ENCODE measurements around the gene CD7.

CD7 gene

GRCh38 chr17:82320140-82320840, 2.9 kb upstream of the CD7 start:
- Histone ChIP-seq H2AFZ (ENCODE audit: low read length) (no peak overlapping the region), H2BK120ac (ENCODE audit: low read depth, low read length) (peak overlapping the region; percentile 54), H3K4me1 (ENCODE audit: control insufficient read depth in 2 of 2, insufficient read depth in 1 of 2, low read depth in 1 of 2, low read length in 2 of 2) (peaks cover 13 to 24% of the 10 kb centered on the region in 2 donors), H3K27me3 (ENCODE audit: control insufficient read depth in 3 of 3, insufficient read depth in 3 of 3, low read depth in 1 of 3, low read length in 3 of 3) (peaks cover 0 to 46% (median 5%) of the 10 kb centered on the region in 3 experiments), H3K4me2 (ENCODE audit: insufficient read depth, low read length, poor library complexity, severe bottlenecking) (no peak overlapping the region), H2BK12ac (ENCODE audit: low read length) (no peak overlapping the region), H2AK5ac (ENCODE audit: low read depth, low read length) (peak overlapping the region; percentile 39), H3K4ac (ENCODE audit: low read length) (peak overlapping the region; percentile 89), H3K27ac (replicated peaks; ENCODE audit: low read length) (no peak overlapping the region), H3K79me1 (ENCODE audit: low read depth, low read length) (peaks cover 3% of the 10 kb centered on the region), H3K23ac (ENCODE audit: low read depth, low read length, poor library complexity) (peak overlapping the region; percentile 65), H2BK5ac (ENCODE audit: low read length) (peak overlapping the region; percentile 53), H3K36me3 (replicated peaks in 1 of 2; ENCODE audit: control insufficient read depth in 2 of 2, insufficient read depth in 2 of 2, low read length in 2 of 2) (no peaks in the 10 kb centered on the region), H4K8ac (ENCODE audit: low read depth, low read length) (no peak overlapping the region), H2BK15ac (ENCODE audit: low read length) (peak overlapping the region; percentile 71), H3K9me3 (replicated peaks in 1 of 2; ENCODE audit: control insufficient read depth in 2 of 2, insufficient read depth in 1 of 2, low read depth in 1 of 2, low read length in 2 of 2) (peaks cover 7 to 10% of the 10 kb centered on the region in 2 donors), H4K91ac (ENCODE audit: low read depth, low read length, poor library complexity) (no peak overlapping the region), H3K9ac (ENCODE audit: low read depth, low read length, poor library complexity) (no peak overlapping the region), H3K4me3 (ENCODE audit: low read length in 2 of 2) (no peak overlapping the region), H3K14ac (ENCODE audit: low read length) (peak overlapping the region; percentile 47), H3K18ac (ENCODE audit: low read length) (peak overlapping the region; percentile 72)
- no CpG with 5 or more reads among the region's 26 CpGs for WGBS, 2 donors (ENCODE audit: extremely low coverage in 2 of 2, insufficient read length in 2 of 2, insufficient replicate concordance in 1 of 2)
- DNase-seq (ENCODE audit: low spot score): no peak

DNA sequence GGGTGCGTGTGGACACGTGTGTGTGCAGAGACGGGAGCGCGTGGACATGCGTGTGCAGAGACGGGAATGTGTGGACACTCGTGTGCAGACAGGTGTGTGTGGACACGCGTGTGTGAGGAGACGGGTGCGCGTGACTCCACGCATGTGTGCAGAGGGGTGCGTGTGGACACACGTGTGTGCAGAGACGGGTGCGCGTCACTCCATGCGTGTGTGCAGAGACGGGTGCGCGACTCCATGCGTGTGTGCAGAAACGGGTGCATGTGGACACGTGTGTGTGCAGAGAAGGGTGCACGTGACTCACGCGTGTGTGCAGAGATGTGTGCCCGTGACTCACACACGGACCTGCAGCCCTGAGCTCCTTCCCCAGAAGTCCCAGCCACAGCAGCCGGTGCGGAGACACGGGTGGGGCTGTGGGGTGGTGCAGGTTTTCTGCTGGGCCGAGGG, 2.2 kb upstream of the CD7 start:
- Histone ChIP-seq H2BK12ac (ENCODE audit: low read length) (peak overlapping the region; percentile 94), H3K27ac (replicated peaks; ENCODE audit: low read length) (peak overlapping the region; percentile 35), H4K8ac (ENCODE audit: low read depth, low read length) (no peak overlapping the region), H2BK5ac (ENCODE audit: low read length) (peak overlapping the region; percentile 53), H4K91ac (ENCODE audit: low read depth, low read length, poor library complexity) (peak overlapping the region; percentile 53), H3K14ac (ENCODE audit: low read length) (peak overlapping the region; percentile 98), H2BK120ac (ENCODE audit: low read depth, low read length) (no peak overlapping the region), H3K18ac (ENCODE audit: low read length) (peak overlapping the region; percentile 72), H3K27me3 (ENCODE audit: control insufficient read depth in 3 of 3, insufficient read depth in 3 of 3, low read depth in 1 of 3, low read length in 3 of 3) (peaks cover 0 to 39% (median 5%) of the 10 kb centered on the region in 3 experiments), H2AFZ (ENCODE audit: low read length) (no peak overlapping the region), H2BK15ac (ENCODE audit: low read length) (peak overlapping the region; percentile 71), H3K4me2 (ENCODE audit: insufficient read depth, low read length, poor library complexity, severe bottlenecking) (peak overlapping the region; percentile 25), H3K4ac (ENCODE audit: low read length) (no peak overlapping the region), H3K79me1 (ENCODE audit: low read depth, low read length) (peaks cover 3% of the 10 kb centered on the region), H3K4me3 (ENCODE audit: low read length in 2 of 2) (peak overlapping the region in 1 of 2 donors; percentile 33), H3K9me3 (replicated peaks in 1 of 2; ENCODE audit: control insufficient read depth in 2 of 2, insufficient read depth in 1 of 2, low read depth in 1 of 2, low read length in 2 of 2) (peaks cover 7 to 10% of the 10 kb centered on the region in 2 donors), H3K4me1 (ENCODE audit: control insufficient read depth in 2 of 2, insufficient read depth in 1 of 2, low read depth in 1 of 2, low read length in 2 of 2) (peaks cover 15 to 23% of the 10 kb centered on the region in 2 donors), H3K36me3 (replicated peaks in 1 of 2; ENCODE audit: control insufficient read depth in 2 of 2, insufficient read depth in 2 of 2, low read length in 2 of 2) (no peaks in the 10 kb centered on the region), H3K9ac (ENCODE audit: low read depth, low read length, poor library complexity) (peak overlapping the region; percentile 53), H3K23ac (ENCODE audit: low read depth, low read length, poor library complexity) (peak overlapping the region; percentile 80), H2AK5ac (ENCODE audit: low read depth, low read length) (peak overlapping the region; percentile 39)
- no peak for DNase-seq (ENCODE audit: low spot score)
- no CpG with 5 or more reads among the region's 35 CpGs for WGBS, 2 donors (ENCODE audit: extremely low coverage in 2 of 2, insufficient read length in 2 of 2, insufficient replicate concordance in 1 of 2)

DNA sequence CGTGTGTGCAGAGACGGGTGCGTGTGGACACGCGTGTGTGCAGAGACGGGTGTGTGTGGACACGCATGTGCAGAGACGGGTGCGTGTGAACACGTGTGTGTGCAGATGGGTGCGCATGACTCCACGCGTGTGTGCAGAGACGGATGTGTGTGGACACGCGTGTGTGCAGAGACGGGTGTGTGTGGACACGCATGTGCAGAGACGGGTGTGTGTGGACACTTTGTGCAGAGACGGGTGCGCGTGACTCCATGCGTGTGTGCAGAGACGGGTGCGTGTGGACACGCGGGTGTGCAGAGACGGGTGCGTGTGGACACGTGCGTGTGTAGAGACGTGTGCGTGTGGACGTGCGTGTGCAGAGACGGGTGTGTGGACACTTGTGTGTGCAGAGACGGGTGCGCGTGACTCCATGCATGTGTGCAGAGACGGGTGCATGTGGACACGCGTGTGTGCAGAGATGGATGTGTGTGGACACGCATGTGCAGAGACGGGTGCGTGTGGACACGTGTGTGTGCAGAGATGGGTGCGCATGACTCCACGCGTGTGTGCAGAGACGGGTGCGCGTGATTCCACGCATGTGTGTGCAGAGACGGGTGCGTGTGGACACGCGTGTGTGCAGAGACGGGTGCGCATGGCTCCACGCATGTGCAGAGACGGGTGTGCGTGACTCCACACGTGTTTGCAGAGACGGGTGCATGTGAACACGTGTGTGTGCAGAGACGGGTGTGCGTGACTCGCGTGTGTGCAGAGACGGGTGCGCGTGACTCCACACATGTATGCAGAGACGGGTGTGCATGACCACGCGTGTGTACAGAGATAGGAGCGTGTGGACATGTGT, 1.6 kb upstream of the CD7 start:
- Histone ChIP-seq H3K23ac (ENCODE audit: low read depth, low read length, poor library complexity) (peak overlapping the region; percentile 80), H3K36me3 (replicated peaks in 1 of 2; ENCODE audit: control insufficient read depth in 2 of 2, insufficient read depth in 2 of 2, low read length in 2 of 2) (no peaks in the 10 kb centered on the region), H3K9ac (ENCODE audit: low read depth, low read length, poor library complexity) (peak overlapping the region; percentile 53), H3K4me1 (ENCODE audit: control insufficient read depth in 2 of 2, insufficient read depth in 1 of 2, low read depth in 1 of 2, low read length in 2 of 2) (peaks cover 12 to 21% of the 10 kb centered on the region in 2 donors), H2BK5ac (ENCODE audit: low read length) (no peak overlapping the region), H2AFZ (ENCODE audit: low read length) (no peak overlapping the region), H4K8ac (ENCODE audit: low read depth, low read length) (peak overlapping the region; percentile 65), H3K27ac (replicated peaks; ENCODE audit: low read length) (peak overlapping the region; percentile 35), H3K27me3 (ENCODE audit: control insufficient read depth in 3 of 3, insufficient read depth in 3 of 3, low read depth in 1 of 3, low read length in 3 of 3) (peaks cover 0 to 39% (median 5%) of the 10 kb centered on the region in 3 experiments), H4K91ac (ENCODE audit: low read depth, low read length, poor library complexity) (peak overlapping the region; percentile 53), H2BK12ac (ENCODE audit: low read length) (peak overlapping the region; percentile 94), H3K4me3 (ENCODE audit: low read length in 2 of 2) (peak overlapping the region in 1 of 2 donors; percentile 33), H3K79me1 (ENCODE audit: low read depth, low read length) (peaks cover 3% of the 10 kb centered on the region), H3K4ac (ENCODE audit: low read length) (no peak overlapping the region), H3K9me3 (replicated peaks in 1 of 2; ENCODE audit: control insufficient read depth in 2 of 2, insufficient read depth in 1 of 2, low read depth in 1 of 2, low read length in 2 of 2) (peaks cover 7 to 10% of the 10 kb centered on the region in 2 donors), H3K4me2 (ENCODE audit: insufficient read depth, low read length, poor library complexity, severe bottlenecking) (peak overlapping the region; percentile 25), H2BK120ac (ENCODE audit: low read depth, low read length) (no peak overlapping the region), H3K14ac (ENCODE audit: low read length) (peak overlapping the region; percentile 98), H2BK15ac (ENCODE audit: low read length) (peak overlapping the region; percentile 71), H2AK5ac (ENCODE audit: low read depth, low read length) (peak overlapping the region; percentile 39), H3K18ac (ENCODE audit: low read length) (peak overlapping the region; percentile 57)
- no CpG with 5 or more reads among the region's 76 CpGs for WGBS, 2 donors (ENCODE audit: extremely low coverage in 2 of 2, insufficient read length in 2 of 2, insufficient replicate concordance in 1 of 2)
- no peak for DNase-seq (ENCODE audit: low spot score)

DNA sequence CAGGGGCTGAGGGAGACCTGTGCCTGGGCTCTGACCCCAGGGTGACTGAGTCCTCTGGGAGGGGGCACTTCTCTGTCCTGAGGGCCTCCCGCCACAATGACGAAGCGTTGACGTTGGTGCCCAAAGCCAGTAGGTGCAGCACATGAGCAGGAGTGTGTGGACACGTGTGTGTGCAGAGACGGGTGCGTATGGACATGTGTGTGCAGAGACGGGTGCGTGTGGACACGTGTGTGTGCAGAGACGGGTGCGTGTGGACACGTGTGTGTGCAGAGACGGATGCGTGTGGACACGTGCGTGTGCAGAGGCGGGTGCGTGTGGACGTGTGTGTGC, 726 bp upstream of the CD7 start:
- WGBS, 2 donors (ENCODE audit: extremely low coverage in 2 of 2, insufficient read length in 2 of 2, insufficient replicate concordance in 1 of 2): no CpG with 5 or more reads among the region's 20 CpGs
- Histone ChIP-seq H3K23ac (ENCODE audit: low read depth, low read length, poor library complexity) (no peak overlapping the region), H3K4ac (ENCODE audit: low read length) (no peak overlapping the region), H3K18ac (ENCODE audit: low read length) (peak overlapping the region; percentile 48), H2BK15ac (ENCODE audit: low read length) (peak overlapping the region; percentile 67), H2BK120ac (ENCODE audit: low read depth, low read length) (peak overlapping the region; percentile 28), H3K36me3 (replicated peaks in 1 of 2; ENCODE audit: control insufficient read depth in 2 of 2, insufficient read depth in 2 of 2, low read length in 2 of 2) (no peaks in the 10 kb centered on the region), H4K8ac (ENCODE audit: low read depth, low read length) (no peak overlapping the region), H3K14ac (ENCODE audit: low read length) (no peak overlapping the region), H2BK5ac (ENCODE audit: low read length) (peak overlapping the region; percentile 90), H2AK5ac (ENCODE audit: low read depth, low read length) (peak overlapping the region; percentile 81), H3K79me1 (ENCODE audit: low read depth, low read length) (peaks cover 3% of the 10 kb centered on the region), H3K4me3 (ENCODE audit: low read length in 2 of 2) (peak overlapping the region in 1 of 2 donors; percentile 33), H3K27me3 (ENCODE audit: control insufficient read depth in 3 of 3, insufficient read depth in 3 of 3, low read depth in 1 of 3, low read length in 3 of 3) (peaks cover 0 to 40% (median 5%) of the 10 kb centered on the region in 3 experiments), H3K27ac (replicated peaks; ENCODE audit: low read length) (no peak overlapping the region), H3K9me3 (replicated peaks in 1 of 2; ENCODE audit: control insufficient read depth in 2 of 2, insufficient read depth in 1 of 2, low read depth in 1 of 2, low read length in 2 of 2) (peaks cover 7 to 10% of the 10 kb centered on the region in 2 donors), H3K4me1 (ENCODE audit: control insufficient read depth in 2 of 2, insufficient read depth in 1 of 2, low read depth in 1 of 2, low read length in 2 of 2) (peaks cover 11 to 21% of the 10 kb centered on the region in 2 donors), H3K9ac (ENCODE audit: low read depth, low read length, poor library complexity) (no peak overlapping the region), H2BK12ac (ENCODE audit: low read length) (peak overlapping the region; percentile 14), H3K4me2 (ENCODE audit: insufficient read depth, low read length, poor library complexity, severe bottlenecking) (no peak overlapping the region), H2AFZ (ENCODE audit: low read length) (no peak overlapping the region), H4K91ac (ENCODE audit: low read depth, low read length, poor library complexity) (no peak overlapping the region)
- DNase-seq (ENCODE audit: low spot score): no peak

Measured in neuronal stem cell (in vitro differentiated cells).